VCaP (cell line): ENCODE results near the gene VWA3B.

Experiments
- H3K27ac ChIP-seq: fragments of 450-650 bp; 2 replicates; pipeline ENCODE4 v1.5.1; 2017
- CTCF ChIP-seq: fragments of 450-650 bp; conservative IDR thresholded peaks from 2 replicates; pipeline ENCODE4 v1.5.1; 2017; ENCODE audit warnings: mild to moderate bottlenecking, moderate library complexity

Gene VWA3B

DNA sequence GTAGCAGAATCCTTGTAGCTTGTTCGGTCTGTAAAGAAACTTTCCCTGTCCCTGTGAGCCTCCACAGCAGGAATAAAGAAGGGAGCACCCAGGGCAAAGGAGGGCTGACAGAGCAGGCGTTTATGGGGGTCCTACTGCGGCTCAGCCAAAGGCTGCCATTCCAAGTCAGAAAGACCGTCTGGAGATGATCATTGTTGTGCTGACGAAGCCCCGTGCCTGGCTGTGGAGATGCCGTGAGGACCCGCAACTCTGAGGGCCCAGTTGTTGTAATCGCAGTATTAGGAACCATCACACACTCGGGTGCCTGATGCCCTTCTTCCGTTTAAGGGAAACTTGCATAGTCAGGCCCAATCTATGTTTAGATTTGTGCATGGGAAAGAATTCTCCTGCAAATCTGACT, 16.9 kb upstream of the VWA3B start:
- no peak for TF ChIP-seq CTCF
- H3K27ac ChIP-seq = no peak overlapping the region

- TF ChIP-seq CTCF = no peak
- H3K27ac ChIP-seq = no peak overlapping the region
Observed at GRCh38 chr2:98072442-98072841, 14.5 kb upstream of the VWA3B start.

GRCh38 chr2:98078701-98079100, 8.3 kb upstream of the VWA3B start:
- H3K27ac ChIP-seq = no peak overlapping the region
- TF ChIP-seq CTCF = no peak

GRCh38 chr2:98084151-98084868, 2.7 kb upstream of the VWA3B start:
- H3K27ac ChIP-seq = peak overlapping the region; percentile 30
- TF ChIP-seq CTCF = no peak

- TF ChIP-seq CTCF = no peak
- H3K27ac ChIP-seq = peak overlapping the region; percentile 30
Observed at GRCh38 chr2:98084869-98085238, 2.1 kb upstream of the VWA3B start.

- H3K27ac ChIP-seq = no peak overlapping the region
- no peak for TF ChIP-seq CTCF
Observed at GRCh38 chr2:98085649-98086048, 1.3 kb upstream of the VWA3B start.

- H3K27ac ChIP-seq = no peak overlapping the region
- TF ChIP-seq CTCF = no peak
Observed at GRCh38 chr2:98087447-98088020, 567 bp downstream of the VWA3B start.
